ENCODE data around the gene USP1. TPM values are rescaled to one million over a fixed set of nuclear protein-coding genes. Genes with fewer than 3 reads are reported as not detected.

USP1 gene
- total RNA-seq, 1 experiment from 2014 or later, result 37.4 TPM

- TF ChIP-seq ATF3 (CRISPR knock-in tag; conservative IDR thresholded peaks at IDR 0.05) (no peak), ZNF232 (CRISPR knock-in tag; IDR thresholded peaks at IDR 0.05) (no peak), CTCF (IDR thresholded peaks at IDR 0.05) (no peak), NR1H2 (CRISPR knock-in tag; IDR thresholded peaks at IDR 0.05) (no peak), ZNF121 (CRISPR knock-in tag; IDR thresholded peaks at IDR 0.05) (no peak), GTF2I (CRISPR knock-in tag; conservative IDR thresholded peaks at IDR 0.05) (no peak), USF1 (CRISPR knock-in tag; IDR thresholded peaks at IDR 0.05) (no peak), IRF2 (CRISPR knock-in tag; IDR thresholded peaks at IDR 0.05; ENCODE audit: borderline replicate concordance, low read depth) (no peak), ZNF423 (CRISPR knock-in tag; IDR thresholded peaks at IDR 0.05) (no peak), ZNF416 (CRISPR knock-in tag; IDR thresholded peaks at IDR 0.05) (no peak), NR3C1 (CRISPR knock-in tag; conservative IDR thresholded peaks at IDR 0.05; ENCODE audit: low read depth) (no peak), NR2C2 (CRISPR knock-in tag; IDR thresholded peaks at IDR 0.05) (no peak)
- TF ChIP-seq, protein P1, sequence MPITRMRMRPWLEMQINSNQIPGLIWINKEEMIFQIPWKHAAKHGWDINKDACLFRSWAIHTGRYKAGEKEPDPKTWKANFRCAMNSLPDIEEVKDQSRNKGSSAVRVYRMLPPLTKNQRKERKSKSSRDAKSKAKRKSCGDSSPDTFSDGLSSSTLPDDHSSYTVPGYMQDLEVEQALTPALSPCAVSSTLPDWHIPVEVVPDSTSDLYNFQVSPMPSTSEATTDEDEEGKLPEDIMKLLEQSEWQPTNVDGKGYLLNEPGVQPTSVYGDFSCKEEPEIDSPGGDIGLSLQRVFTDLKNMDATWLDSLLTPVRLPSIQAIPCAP (CRISPR knock-in tag; IDR thresholded peaks at IDR 0.05), result no peak
- TF ChIP-seq, protein P2, sequence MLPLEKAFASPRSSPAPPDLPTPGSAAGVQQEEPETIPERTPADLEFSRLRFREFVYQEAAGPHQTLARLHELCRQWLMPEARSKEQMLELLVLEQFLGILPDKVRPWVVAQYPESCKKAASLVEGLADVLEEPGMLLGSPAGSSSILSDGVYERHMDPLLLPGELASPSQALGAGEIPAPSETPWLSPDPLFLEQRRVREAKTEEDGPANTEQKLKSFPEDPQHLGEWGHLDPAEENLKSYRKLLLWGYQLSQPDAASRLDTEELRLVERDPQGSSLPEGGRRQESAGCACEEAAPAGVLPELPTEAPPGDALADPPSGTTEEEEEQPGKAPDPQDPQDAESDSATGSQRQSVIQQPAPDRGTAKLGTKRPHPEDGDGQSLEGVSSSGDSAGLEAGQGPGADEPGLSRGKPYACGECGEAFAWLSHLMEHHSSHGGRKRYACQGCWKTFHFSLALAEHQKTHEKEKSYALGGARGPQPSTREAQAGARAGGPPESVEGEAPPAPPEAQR (CRISPR knock-in tag; IDR thresholded peaks at IDR 0.05), result no peak
Observed at GRCh38 chr1:62457955-62458354, 21.1 kb downstream of the USP1 start (continued).

DNA sequence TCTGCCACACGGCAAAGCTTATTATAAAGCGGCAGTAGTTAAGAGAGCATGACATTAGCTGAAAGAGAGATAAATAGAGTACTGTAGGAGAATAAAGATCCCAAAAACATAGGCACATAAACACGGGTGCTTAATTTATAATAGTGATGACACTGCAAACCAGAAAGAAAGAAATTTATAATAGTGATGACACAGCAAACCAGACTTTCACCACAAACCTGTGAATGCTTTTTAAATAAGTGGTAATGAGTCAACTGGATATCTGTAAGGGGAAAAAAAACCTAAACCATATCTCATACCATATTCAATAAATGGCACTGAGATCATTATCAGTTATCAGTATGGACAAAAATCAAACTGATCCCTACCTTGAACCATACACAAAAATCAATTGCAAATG lies 25.5 kb downstream of the USP1 start:
- ChIA-PET CTCF (no interaction called here), POLR2A (no interaction called here)
- H3K36me3 Mint-ChIP-seq, result peaks cover 8% of the 10 kb centered on the region; the same call in 1 of the 2 replicates
- ATAC-seq (no peak), DNase-seq (ENCODE audit: low spot score) (no peak)
- H3K27me3 Mint-ChIP-seq (ENCODE audit: low read depth), result no peaks in the 10 kb centered on the region
- no peaks in the 10 kb centered on the region for H3K4me1 Mint-ChIP-seq
- H3K27ac Mint-ChIP-seq, result no peak overlapping the region
- TF ChIP-seq, protein P3, sequence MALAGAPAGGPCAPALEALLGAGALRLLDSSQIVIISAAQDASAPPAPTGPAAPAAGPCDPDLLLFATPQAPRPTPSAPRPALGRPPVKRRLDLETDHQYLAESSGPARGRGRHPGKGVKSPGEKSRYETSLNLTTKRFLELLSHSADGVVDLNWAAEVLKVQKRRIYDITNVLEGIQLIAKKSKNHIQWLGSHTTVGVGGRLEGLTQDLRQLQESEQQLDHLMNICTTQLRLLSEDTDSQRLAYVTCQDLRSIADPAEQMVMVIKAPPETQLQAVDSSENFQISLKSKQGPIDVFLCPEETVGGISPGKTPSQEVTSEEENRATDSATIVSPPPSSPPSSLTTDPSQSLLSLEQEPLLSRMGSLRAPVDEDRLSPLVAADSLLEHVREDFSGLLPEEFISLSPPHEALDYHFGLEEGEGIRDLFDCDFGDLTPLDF (CRISPR knock-in tag; IDR thresholded peaks at IDR 0.05), result no peak
- no peak for TF ChIP-seq SOX15 (CRISPR knock-in tag; IDR thresholded peaks at IDR 0.05)
- TF ChIP-seq KAT7 (CRISPR knock-in tag; IDR thresholded peaks at IDR 0.05; ENCODE audit: borderline replicate concordance), result no peak
- TF ChIP-seq ZNF138 (CRISPR knock-in tag; conservative IDR thresholded peaks at IDR 0.05), result no peak
- no peaks in the 10 kb centered on the region for H3K9me3 Mint-ChIP-seq
- H3K4me3 Mint-ChIP-seq, result no peak overlapping the region

DNA sequence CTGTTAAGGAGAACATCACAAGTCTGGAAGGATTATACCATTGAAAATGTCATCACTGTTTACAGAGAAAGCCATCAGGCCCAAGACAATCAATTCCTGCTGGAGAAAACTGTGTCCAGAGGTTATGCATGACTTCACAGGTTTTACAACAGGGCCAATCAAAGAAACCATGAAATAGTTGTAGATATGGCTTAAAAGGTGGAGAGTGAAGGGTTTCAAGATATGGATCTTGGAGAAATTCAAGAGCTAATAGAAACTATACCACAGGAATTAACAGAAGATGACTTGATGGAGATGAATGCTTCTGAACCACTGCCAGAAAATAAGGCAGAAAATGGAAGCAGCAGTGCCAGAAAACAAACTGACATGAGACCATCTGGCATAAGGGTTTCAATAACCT lies 30.2 kb downstream of the USP1 start:
- DNase-seq (ENCODE audit: low spot score) (no peak), ATAC-seq (no peak)
- H3K36me3 Mint-ChIP-seq, result peaks cover 47% of the 10 kb centered on the region
- H3K4me1 Mint-ChIP-seq, result no peaks in the 10 kb centered on the region
- H3K4me3 Mint-ChIP-seq, result no peak overlapping the region
- CTCF ChIA-PET, result no interaction called here
- TF ChIP-seq MAX (CRISPR knock-in tag; IDR thresholded peaks at IDR 0.05) (no peak), NR1H2 (CRISPR knock-in tag; IDR thresholded peaks at IDR 0.05) (no peak), E2F4 (CRISPR knock-in tag; IDR thresholded peaks at IDR 0.05; ENCODE audit: borderline replicate concordance, low read depth) (no peak)
- TF ChIP-seq, protein P3 (CRISPR knock-in tag; IDR thresholded peaks at IDR 0.05), result no peak
- H3K27me3 Mint-ChIP-seq (ENCODE audit: low read depth), result no peaks in the 10 kb centered on the region
- peaks cover 27% of the 10 kb centered on the region for H3K9me3 Mint-ChIP-seq
- POLR2A ChIA-PET, result no interaction called here
- no peak overlapping the region for H3K27ac Mint-ChIP-seq

Data from WTC11 (cell line).